HepG2 (cell line): Measurements from ENCODE around the gene ZNF618. TPM values are rescaled to one million over a fixed set of nuclear protein-coding genes. Genes with fewer than 3 reads are reported as not detected.

Experiments
- ATAC-seq: fragments of 200-7000 bp; cut with Tn5 transposase; 3 replicates; pipeline ENCODE4 v1.9.1; 2020; ENCODE audit warnings: mild to moderate bottlenecking, moderate library complexity
- BruUV-seq: library from RNA; stranded (reverse); fragments of 400-500 nt; replicated peaks from 2 replicates; lab custom pipeline; 2021; lab: Mats Ljungman, UMichigan
- CTCF ChIA-PET: fragments of 300-600 bp; formaldehyde crosslinking; extraction: SDS; loops from one replicate; lab custom pipeline; 2021; ENCODE audit warnings: low total read pairs, inconsistent platforms, low intra/inter-chr PET ratio; lab: Yijun Ruan, JAX
- POLR2A ChIA-PET: fragments of 350-600 bp; sonication (Branson Sonifier 250); formaldehyde crosslinking; loops from one replicate; lab custom pipeline; 2020; ENCODE audit warnings: antibody characterized with exemption, inconsistent platforms; lab: Yijun Ruan, JAX
- DNase-seq: peaks from one replicate; pipeline ENCODE4 v3.0.0-alpha.2; 2015; ENCODE audit warnings: low spot score
- FAIRE-seq: peaks from 3 replicates; lab custom pipeline; 2011; peaks lifted over from hg19 to GRCh38; lab: Jason Lieb, UNC
- H2AFZ ChIP-seq: one replicate; pipeline ENCODE4 v1.6.1; 2011; ENCODE audit warnings: low read length, inconsistent platforms
- H3K27ac ChIP-seq: fragments of 300-600 bp; 3 replicates; pipeline ENCODE4 v1.8.0; 2011; ENCODE audit warnings: mixed run types, mild to moderate bottlenecking, mixed read lengths, low read length, inconsistent platforms; ENCODE audit not compliant: insufficient read depth; ENCODE audit errors: extremely low read length
- H3K27me3 ChIP-seq, 2 experiments: fragments of 200-600 bp in 1 of 2; 2 replicates in 1 of 2; 3 replicates in 1 of 2; pipeline versions ENCODE4 v1.6.0 to v1.8.0; 2011; ENCODE audit warnings: low read length in 2 of 2, mild to moderate bottlenecking in 2 of 2, moderate library complexity in 2 of 2, inconsistent platforms in 1 of 2; ENCODE audit not compliant: insufficient read depth in 2 of 2, control insufficient read depth in 1 of 2
- H3K36me3 ChIP-seq, 2 experiments: fragments of 200-600 bp in 1 of 2; replicated peaks in 1 of 2; 2 replicates in 1 of 2; 3 replicates in 1 of 2; pipeline versions ENCODE4 v1.5.1 to v1.8.0; 2011; ENCODE audit warnings: low read length in 2 of 2, inconsistent platforms in 1 of 2; ENCODE audit not compliant: insufficient read depth in 2 of 2, control insufficient read depth in 1 of 2
- H3K4me1 ChIP-seq: 2 replicates; pipeline ENCODE4 v1.5.1; 2012; ENCODE audit warnings: low read length, inconsistent platforms; ENCODE audit not compliant: insufficient read depth
- H3K4me2 ChIP-seq: 2 replicates; pipeline ENCODE4 v1.6.0; 2011; ENCODE audit warnings: low read depth, low read length, inconsistent platforms
- H3K4me3 ChIP-seq, 3 experiments: fragments of 200-600 bp in 1 of 3; sonication (generic), shearing (Covaris generic) in 1 of 3; replicated peaks in 1 of 3; 2 replicates each; pipeline ENCODE4 v1.5.1; 2011 to 2016; ENCODE audit warnings: low read length in 3 of 3, inconsistent platforms in 2 of 3, low read depth in 2 of 3, mild to moderate bottlenecking in 2 of 3, control low read depth in 1 of 3, mixed read lengths in 1 of 3; ENCODE audit not compliant: insufficient read depth in 1 of 3
- H3K79me2 ChIP-seq: one replicate; pipeline ENCODE4 v1.6.1; 2011; ENCODE audit warnings: low read length, inconsistent platforms; ENCODE audit not compliant: insufficient read depth
- H3K9ac ChIP-seq: 2 replicates; pipeline ENCODE4 v1.6.0; 2011; ENCODE audit warnings: mild to moderate bottlenecking, low read depth, low read length, inconsistent platforms; ENCODE audit not compliant: insufficient read depth
- H3K9me3 ChIP-seq: 2 replicates; pipeline ENCODE4 v1.5.1; 2012; ENCODE audit warnings: mild to moderate bottlenecking, low read length
- H4K20me1 ChIP-seq: 2 replicates; pipeline ENCODE4 v1.6.0; 2011; ENCODE audit warnings: inconsistent platforms, mild to moderate bottlenecking, low read length, moderate library complexity; ENCODE audit not compliant: insufficient read depth
- FOXJ3 ChIP-seq: sonication (generic); formaldehyde crosslinking; IDR thresholded peaks from 2 replicates; pipeline ENCODE4 v1.4.0; 2020; ENCODE audit warnings: missing genetic modification reagents, mild to moderate bottlenecking, borderline replicate concordance
- FOXO1 ChIP-seq: sonication (generic); formaldehyde crosslinking; IDR thresholded peaks from 2 replicates; pipeline ENCODE4 v1.4.0; 2020; ENCODE audit warnings: missing genetic modification reagents
- FOXP1 ChIP-seq, 2 experiments: fragments of 450-650 bp in 1 of 2; IDR thresholded peaks; 2 replicates each; pipeline ENCODE4 v1.6.1; 2017 to 2018; ENCODE audit warnings: antibody characterized with exemption in 1 of 2
- GABPB1 ChIP-seq: IDR thresholded peaks from 2 replicates; pipeline ENCODE4 v1.6.1; 2016; ENCODE audit warnings: mild to moderate bottlenecking, missing genetic modification reagents, moderate library complexity, missing compliant biosample characterization
- KAT7 ChIP-seq: IDR thresholded peaks from 2 replicates; pipeline ENCODE4 v1.6.1; 2018; ENCODE audit warnings: borderline replicate concordance, missing compliant biosample characterization
- RFX5 ChIP-seq: IDR thresholded peaks from 2 replicates; pipeline ENCODE4 v1.6.1; 2011; ENCODE audit warnings: low read depth, low read length, improper control_type of control experiment
- TRIM24 ChIP-seq: sonication (generic); formaldehyde crosslinking; IDR thresholded peaks from 2 replicates; pipeline ENCODE4 v1.8.0; 2022; ENCODE audit warnings: mild to moderate bottlenecking, missing genetic modification reagents
- ZNF12 ChIP-seq: sonication (generic); formaldehyde crosslinking; IDR thresholded peaks from 2 replicates; pipeline ENCODE4 v1.5.0; 2020; ENCODE audit warnings: missing genetic modification reagents
- ZNF530 ChIP-seq: sonication (generic); formaldehyde crosslinking; IDR thresholded peaks from 2 replicates; pipeline ENCODE4 v1.5.0; 2020; ENCODE audit warnings: low read depth, mild to moderate bottlenecking, missing genetic modification reagents
- ZNF773 ChIP-seq: sonication (generic); formaldehyde crosslinking; IDR thresholded peaks from 2 replicates; pipeline ENCODE4 v1.4.0; 2020; ENCODE audit warnings: missing genetic modification reagents, borderline replicate concordance
- WGBS: methylation state at CpG from one replicate; pipeline ENCODE4 v1.1.6; 2017; ENCODE audit warnings: low lambda C conversion rate; 5-methylcytosine and 5-hydroxymethylcytosine counted together
- in situ Hi-C: cut with HindIII; loops from 2 replicates; pipeline ENCODE4 v1.10.0; 2017; ENCODE audit warnings: low pct_unique_long_range_greater_than_20kb; ENCODE audit not compliant: extremely low pct_ligation_motif_present
- intact Hi-C: fragments of 100-400 bp; cut with micrococcal nuclease; formaldehyde crosslinking; loops from one replicate; pipeline ENCODE4 v1.10.0; 2022; ENCODE audit not compliant: unreplicated experiment
- polyA plus RNA-seq, 8 experiments: library from polyadenylated mRNA; depleted of rRNA in 3 of 8; stranded (reverse) in 7 of 8; unstranded in 1 of 8; fragments of >200 nt; fragmentation: Illumina TruSeq in 4 of 8; extraction: Trizol in 4 of 8; gene quantifications; 2 replicates each; pipeline versions ENCODE4 v1.2.1 to v1.2.3, GENCODE V29; 2011 to 2016; ENCODE audit warnings: low read depth in 4 of 8, missing spikeins in 1 of 8, mixed read lengths in 1 of 8; ENCODE audit not compliant: insufficient read depth in 1 of 8
- total RNA-seq, 5 experiments: library from RNA; depleted of rRNA; stranded (reverse); fragments of >200 nt; fragmentation: Illumina TruSeq; extraction: Trizol; gene quantifications; 2 replicates each; pipeline ENCODE4 v1.2.3, GENCODE V29; 2016; ENCODE audit warnings: low read depth in 1 of 5

ZNF618 gene
- total and polyA plus RNA-seq, 2 of the 13 experiments (the other 11 are each of a cell fraction or from before 2014, with no cell fraction given) = 0.07 TPM

GRCh38 chr9:113941526-113941925, 65.4 kb downstream of the ZNF618 start:
- no TSS peak for BruUV-seq
- CTCF ChIA-PET = no interaction called here
- Histone ChIP-seq H3K4me1 (no peaks in the 10 kb centered on the region), H3K79me2 (no peaks in the 10 kb centered on the region), H3K36me3 (no peaks in the 10 kb centered on the region), H2AFZ (no peak overlapping the region), H3K27me3 (peaks cover 0 to 11% of the 10 kb centered on the region in 2 experiments; a peak in 3 of 5 replicates), H3K9me3 (no peaks in the 10 kb centered on the region), H3K9ac (no peak overlapping the region), H3K4me3 (no peak overlapping the region)
- in situ Hi-C loops = no loop called here
- no peak for DNase-seq
- TF ChIP-seq FOXO1 = no peak
- TF ChIP-seq FOXJ3 = no peak
- no peak for TF ChIP-seq KAT7 (CRISPR knock-in tag)
- TF ChIP-seq ZNF530 (CRISPR knock-in tag) = no peak
- no peak for TF ChIP-seq RFX5
- no peak for TF ChIP-seq TRIM24
- TF ChIP-seq GABPB1 = no peak
- TF ChIP-seq ZNF12 (CRISPR knock-in tag) = no peak
- no peak for TF ChIP-seq FOXP1 (IDR thresholded peaks at IDR 0.05)
- no peak for TF ChIP-seq FOXP1 (CRISPR knock-in tag; IDR thresholded peaks at IDR 0.05)
- no peak for TF ChIP-seq ZNF773
- TF ChIP-seq, all 625 proteins: peak for 0
- FAIRE-seq = no peak
- 23% methylated on average over 2 of the region's 2 CpGs for WGBS
- ATAC-seq = no peak
- intact Hi-C loops = no loop called here
- Histone ChIP-seq H3K4me2 (no peak overlapping the region), H3K27ac (no peak overlapping the region), H4K20me1 (no peaks in the 10 kb centered on the region)
- POLR2A ChIA-PET = no interaction called here
